Dedifferentiated amniotic fluid mesenchymal stem cell (primary cell): Measurements from ENCODE around the gene SPTBN4.
"Not testable (repeated sequence)": the region's sequence is repeated elsewhere in the genome, so short reads cannot be mapped to it uniquely, and the experiment has no call there.

Source experiments
- DNase-seq: peaks from one replicate; pipeline ENCODE4 v3.0.0-alpha.2; 2016; ENCODE audit errors: extremely low spot score

Gene SPTBN4

GRCh38 chr19:40441719-40442253 lies 25.0 kb upstream of the SPTBN4 start:
- DNase-seq = no peak

GRCh38 chr19:40442328-40443130 lies 24.3 kb upstream of the SPTBN4 start:
- no peak for DNase-seq

GRCh38 chr19:40443131-40443999 lies 23.4 kb upstream of the SPTBN4 start:
- DNase-seq = peak; percentile 99

GRCh38 chr19:40444000-40444824 lies 22.6 kb upstream of the SPTBN4 start, which contains the start of gene SERTAD3:
Gene SERTAD3 (minus strand): TSS chr19:40444335. CDS start chr19:40442080, 2,255 bp downstream.
- DNase-seq = peak; percentile 94

GRCh38 chr19:40444825-40445312 lies 21.9 kb upstream of the SPTBN4 start:
- DNase-seq = no peak

- no peak for DNase-seq
These were observed 21.0 kb upstream of the SPTBN4 start for GRCh38 chr19:40445780-40446262.

- DNase-seq = no peak
These were observed 20.5 kb upstream of the SPTBN4 start for GRCh38 chr19:40446263-40446784.

GRCh38 chr19:40449506-40449905 lies 17.3 kb upstream of the SPTBN4 start:
- no peak for DNase-seq

- DNase-seq = no peak
These were observed 16.1 kb upstream of the SPTBN4 start for GRCh38 chr19:40450664-40451063.

GRCh38 chr19:40452016-40452415 lies 14.8 kb upstream of the SPTBN4 start:
- DNase-seq = no peak

- DNase-seq = no peak
These were observed 13.6 kb upstream of the SPTBN4 start for GRCh38 chr19:40453151-40453735.

- not testable (repeated sequence) for DNase-seq
These were observed 12.9 kb upstream of the SPTBN4 start for GRCh38 chr19:40453943-40454342.

- DNase-seq = no peak
These were observed 9.8 kb upstream of the SPTBN4 start for GRCh38 chr19:40457048-40457447.

GRCh38 chr19:40457953-40458596 lies 8.7 kb upstream of the SPTBN4 start:
- no peak for DNase-seq

- DNase-seq = no peak
These were observed 8.2 kb upstream of the SPTBN4 start for GRCh38 chr19:40458597-40458974.

GRCh38 chr19:40460185-40460584 lies 6.6 kb upstream of the SPTBN4 start:
- no peak for DNase-seq

- no peak for DNase-seq
These were observed 5.1 kb upstream of the SPTBN4 start for GRCh38 chr19:40461669-40462221.

- DNase-seq = not testable (repeated sequence)
These were observed 3.2 kb upstream of the SPTBN4 start for GRCh38 chr19:40463587-40464037.
